Measurements from ENCODE around the gene POTEJ.
"Not testable (repeated sequence)": the region's sequence is repeated elsewhere in the genome, so short reads cannot be mapped to it uniquely, and the experiment has no call there.

GRCh38 chr2:130571929-130572328 is 39.3 kb upstream of the POTEJ start:
- not testable (repeated sequence) for TF ChIP-seq REST (IDR thresholded peaks at IDR 0.05; ENCODE audit: low read depth, low read length); BRCA1 (IDR thresholded peaks at IDR 0.05; ENCODE audit: low read depth, low read length); SP1 (IDR thresholded peaks at IDR 0.05; ENCODE audit: low read depth, low read length); HDAC2 (IDR thresholded peaks at IDR 0.05); YY1 (IDR thresholded peaks at IDR 0.05; ENCODE audit: low read depth, low read length); BACH1 (IDR thresholded peaks at IDR 0.05; ENCODE audit: borderline replicate concordance); POLR2A (IDR thresholded peaks at IDR 0.05; ENCODE audit: low read depth, low read length); ATF3 (IDR thresholded peaks at IDR 0.05; ENCODE audit: borderline replicate concordance, extremely low read depth, low read depth, low read length)
- TF ChIP-seq, protein P1, sequence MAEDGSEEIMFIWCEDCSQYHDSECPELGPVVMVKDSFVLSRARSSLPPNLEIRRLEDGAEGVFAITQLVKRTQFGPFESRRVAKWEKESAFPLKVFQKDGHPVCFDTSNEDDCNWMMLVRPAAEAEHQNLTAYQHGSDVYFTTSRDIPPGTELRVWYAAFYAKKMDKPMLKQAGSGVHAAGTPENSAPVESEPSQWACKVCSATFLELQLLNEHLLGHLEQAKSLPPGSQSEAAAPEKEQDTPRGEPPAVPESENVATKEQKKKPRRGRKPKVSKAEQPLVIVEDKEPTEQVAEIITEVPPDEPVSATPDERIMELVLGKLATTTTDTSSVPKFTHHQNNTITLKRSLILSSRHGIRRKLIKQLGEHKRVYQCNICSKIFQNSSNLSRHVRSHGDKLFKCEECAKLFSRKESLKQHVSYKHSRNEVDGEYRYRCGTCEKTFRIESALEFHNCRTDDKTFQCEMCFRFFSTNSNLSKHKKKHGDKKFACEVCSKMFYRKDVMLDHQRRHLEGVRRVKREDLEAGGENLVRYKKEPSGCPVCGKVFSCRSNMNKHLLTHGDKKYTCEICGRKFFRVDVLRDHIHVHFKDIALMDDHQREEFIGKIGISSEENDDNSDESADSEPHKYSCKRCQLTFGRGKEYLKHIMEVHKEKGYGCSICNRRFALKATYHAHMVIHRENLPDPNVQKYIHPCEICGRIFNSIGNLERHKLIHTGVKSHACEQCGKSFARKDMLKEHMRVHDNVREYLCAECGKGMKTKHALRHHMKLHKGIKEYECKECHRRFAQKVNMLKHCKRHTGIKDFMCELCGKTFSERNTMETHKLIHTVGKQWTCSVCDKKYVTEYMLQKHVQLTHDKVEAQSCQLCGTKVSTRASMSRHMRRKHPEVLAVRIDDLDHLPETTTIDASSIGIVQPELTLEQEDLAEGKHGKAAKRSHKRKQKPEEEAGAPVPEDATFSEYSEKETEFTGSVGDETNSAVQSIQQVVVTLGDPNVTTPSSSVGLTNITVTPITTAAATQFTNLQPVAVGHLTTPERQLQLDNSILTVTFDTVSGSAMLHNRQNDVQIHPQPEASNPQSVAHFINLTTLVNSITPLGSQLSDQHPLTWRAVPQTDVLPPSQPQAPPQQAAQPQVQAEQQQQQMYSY (CRISPR knock-in tag; IDR thresholded peaks at IDR 0.05) = not testable (repeated sequence)
- TF ChIP-seq, protein P2, sequence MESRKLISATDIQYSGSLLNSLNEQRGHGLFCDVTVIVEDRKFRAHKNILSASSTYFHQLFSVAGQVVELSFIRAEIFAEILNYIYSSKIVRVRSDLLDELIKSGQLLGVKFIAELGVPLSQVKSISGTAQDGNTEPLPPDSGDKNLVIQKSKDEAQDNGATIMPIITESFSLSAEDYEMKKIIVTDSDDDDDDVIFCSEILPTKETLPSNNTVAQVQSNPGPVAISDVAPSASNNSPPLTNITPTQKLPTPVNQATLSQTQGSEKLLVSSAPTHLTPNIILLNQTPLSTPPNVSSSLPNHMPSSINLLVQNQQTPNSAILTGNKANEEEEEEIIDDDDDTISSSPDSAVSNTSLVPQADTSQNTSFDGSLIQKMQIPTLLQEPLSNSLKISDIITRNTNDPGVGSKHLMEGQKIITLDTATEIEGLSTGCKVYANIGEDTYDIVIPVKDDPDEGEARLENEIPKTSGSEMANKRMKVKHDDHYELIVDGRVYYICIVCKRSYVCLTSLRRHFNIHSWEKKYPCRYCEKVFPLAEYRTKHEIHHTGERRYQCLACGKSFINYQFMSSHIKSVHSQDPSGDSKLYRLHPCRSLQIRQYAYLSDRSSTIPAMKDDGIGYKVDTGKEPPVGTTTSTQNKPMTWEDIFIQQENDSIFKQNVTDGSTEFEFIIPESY (IDR thresholded peaks at IDR 0.05) = not testable (repeated sequence)

Measured in GM12878 (cell line).